Measurements from ENCODE around the gene CFDP1.

CFDP1 gene

DNA sequence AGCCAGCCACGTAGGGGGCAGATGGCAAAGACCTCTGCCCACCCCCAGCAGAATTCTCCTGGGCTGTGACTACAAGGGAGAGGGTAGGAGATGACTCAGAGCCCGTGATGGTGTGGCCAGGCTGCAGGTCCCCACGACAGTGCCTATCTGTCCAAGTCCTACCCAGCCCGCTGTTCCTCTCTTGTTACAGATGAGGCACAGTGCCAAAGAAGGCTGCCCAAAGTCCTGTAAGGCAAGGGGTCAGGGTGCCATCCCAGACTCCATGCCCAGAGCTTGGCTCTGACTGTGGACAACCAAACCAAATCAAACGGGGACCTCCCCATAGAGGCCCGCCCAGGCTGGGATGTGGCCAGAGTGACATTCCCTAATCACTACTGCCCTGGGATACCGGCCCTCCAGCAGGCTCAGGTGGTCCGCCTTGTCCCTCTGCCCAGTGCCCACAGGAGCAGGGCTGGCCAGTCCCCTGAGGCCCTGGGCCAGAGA lies 169.3 kb downstream of the CFDP1 start:
- Histone ChIP-seq H3K27me3 (ENCODE audit: insufficient read depth, low read length) (no peaks in the 10 kb centered on the region), H2AFZ (ENCODE audit: low read depth, low read length) (no peak overlapping the region), H3K9me3 (ENCODE audit: low read length) (no peaks in the 10 kb centered on the region), H3K36me3 (ENCODE audit: insufficient read depth, low read length) (peaks cover 15% of the 10 kb centered on the region), H3K4me1 (ENCODE audit: insufficient read depth, low read length) (peaks cover 49% of the 10 kb centered on the region), H3K4me3 (ENCODE audit: low read length) (peak overlapping the region; percentile 93)

- peak overlapping the region; percentile 93 for H3K4me3 ChIP-seq (ENCODE audit: low read length)
- H2AFZ ChIP-seq (ENCODE audit: low read depth, low read length) = no peak overlapping the region
- peaks cover 15% of the 10 kb centered on the region for H3K36me3 ChIP-seq (ENCODE audit: insufficient read depth, low read length)
- no peaks in the 10 kb centered on the region for H3K9me3 ChIP-seq (ENCODE audit: low read length)
- H3K27me3 ChIP-seq (ENCODE audit: insufficient read depth, low read length) = no peaks in the 10 kb centered on the region
- H3K4me1 ChIP-seq (ENCODE audit: insufficient read depth, low read length) = peaks cover 55% of the 10 kb centered on the region
Observed at GRCh38 chr16:75263291-75263962, 169.9 kb downstream of the CFDP1 start.

DNA sequence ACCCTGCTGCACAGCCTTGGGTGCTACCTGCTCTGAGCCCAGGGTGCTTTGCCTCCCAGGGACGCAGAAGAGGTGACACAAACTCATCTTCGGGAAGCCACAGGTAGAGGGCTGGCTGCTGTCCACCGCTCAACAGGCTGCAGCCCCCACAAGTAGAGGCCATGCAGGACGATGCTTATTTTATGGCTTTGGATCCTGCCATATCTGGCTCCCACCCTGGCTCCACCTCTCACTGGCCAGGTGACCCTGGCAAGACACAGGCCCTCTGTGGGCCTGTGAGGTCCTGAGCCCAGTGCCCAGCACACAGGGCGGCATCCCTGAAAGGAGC lies 170.5 kb downstream of the CFDP1 start:
- Histone ChIP-seq H3K4me1 (ENCODE audit: insufficient read depth, low read length) (peaks cover 62% of the 10 kb centered on the region), H3K27me3 (ENCODE audit: insufficient read depth, low read length) (no peaks in the 10 kb centered on the region), H3K4me3 (ENCODE audit: low read length) (no peak overlapping the region), H3K9me3 (ENCODE audit: low read length) (no peaks in the 10 kb centered on the region), H3K36me3 (ENCODE audit: insufficient read depth, low read length) (peaks cover 15% of the 10 kb centered on the region), H2AFZ (ENCODE audit: low read depth, low read length) (no peak overlapping the region)

DNA sequence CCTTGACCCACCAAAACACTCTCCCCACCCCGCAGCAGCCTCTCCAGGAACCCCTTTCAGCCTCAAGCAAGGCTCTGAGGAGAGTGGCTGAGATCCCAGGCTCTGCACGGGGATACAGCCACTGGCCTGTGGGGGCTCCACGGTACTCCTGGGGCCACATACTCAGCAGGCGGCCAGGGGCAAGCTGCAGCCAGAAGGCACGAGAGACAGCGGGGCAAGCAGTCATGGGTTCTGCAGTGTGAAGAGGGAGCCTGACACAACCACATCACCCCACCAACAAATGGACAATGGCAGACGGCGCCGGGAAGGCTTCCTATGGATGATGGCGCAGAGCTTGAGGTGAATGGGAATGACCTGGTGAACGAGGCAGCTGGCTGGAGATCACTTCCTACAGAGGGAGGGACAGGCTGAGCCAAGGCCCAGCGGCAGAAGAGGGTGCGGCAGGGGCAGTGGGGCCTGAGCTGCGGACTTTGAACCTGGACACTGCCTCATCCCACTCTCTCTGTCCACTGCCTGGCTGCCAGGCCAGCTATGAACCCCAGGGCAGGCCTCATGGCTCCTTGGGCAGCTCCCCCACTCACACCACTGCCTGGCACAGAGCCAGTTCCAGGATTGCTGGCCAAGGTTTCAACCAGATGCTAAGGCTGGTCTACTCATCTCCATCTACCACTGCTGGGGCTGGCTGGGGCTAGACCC lies 171.1 kb downstream of the CFDP1 start:
- no peaks in the 10 kb centered on the region for H3K9me3 ChIP-seq (ENCODE audit: low read length)
- no peaks in the 10 kb centered on the region for H3K27me3 ChIP-seq (ENCODE audit: insufficient read depth, low read length)
- H3K36me3 ChIP-seq (ENCODE audit: insufficient read depth, low read length) = peaks cover 15% of the 10 kb centered on the region
- no peak overlapping the region for H2AFZ ChIP-seq (ENCODE audit: low read depth, low read length)
- H3K4me1 ChIP-seq (ENCODE audit: insufficient read depth, low read length) = peaks cover 67% of the 10 kb centered on the region
- no peak overlapping the region for H3K4me3 ChIP-seq (ENCODE audit: low read length)

DNA sequence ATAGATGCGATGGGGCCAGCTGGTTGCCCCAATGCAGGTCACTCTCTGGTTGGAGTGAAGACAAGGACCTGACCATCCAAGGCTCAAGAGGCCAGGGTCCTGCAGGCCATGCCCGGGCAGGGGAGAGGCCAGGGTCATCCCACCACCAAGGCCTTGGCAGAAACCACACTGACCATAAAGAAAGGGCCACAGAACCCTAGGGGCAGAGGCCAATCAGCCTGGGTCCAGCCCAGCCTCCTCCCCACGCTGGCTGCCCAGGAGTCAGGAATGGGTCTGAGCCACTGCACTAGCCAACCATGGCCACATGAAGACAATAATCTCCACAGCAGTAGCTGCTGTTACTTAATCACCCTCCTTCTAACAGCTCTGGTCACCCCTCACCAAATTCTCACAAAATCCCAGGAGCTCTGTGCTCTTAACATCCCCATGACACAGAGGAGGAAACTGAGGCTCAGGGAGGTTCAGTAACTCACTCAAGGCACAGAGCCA lies 171.7 kb downstream of the CFDP1 start:
- peaks cover 72% of the 10 kb centered on the region for H3K4me1 ChIP-seq (ENCODE audit: insufficient read depth, low read length)
- H2AFZ ChIP-seq (ENCODE audit: low read depth, low read length) = no peak overlapping the region
- peaks cover 15% of the 10 kb centered on the region for H3K36me3 ChIP-seq (ENCODE audit: insufficient read depth, low read length)
- H3K27me3 ChIP-seq (ENCODE audit: insufficient read depth, low read length) = no peaks in the 10 kb centered on the region
- no peaks in the 10 kb centered on the region for H3K9me3 ChIP-seq (ENCODE audit: low read length)
- H3K4me3 ChIP-seq (ENCODE audit: low read length) = no peak overlapping the region

DNA sequence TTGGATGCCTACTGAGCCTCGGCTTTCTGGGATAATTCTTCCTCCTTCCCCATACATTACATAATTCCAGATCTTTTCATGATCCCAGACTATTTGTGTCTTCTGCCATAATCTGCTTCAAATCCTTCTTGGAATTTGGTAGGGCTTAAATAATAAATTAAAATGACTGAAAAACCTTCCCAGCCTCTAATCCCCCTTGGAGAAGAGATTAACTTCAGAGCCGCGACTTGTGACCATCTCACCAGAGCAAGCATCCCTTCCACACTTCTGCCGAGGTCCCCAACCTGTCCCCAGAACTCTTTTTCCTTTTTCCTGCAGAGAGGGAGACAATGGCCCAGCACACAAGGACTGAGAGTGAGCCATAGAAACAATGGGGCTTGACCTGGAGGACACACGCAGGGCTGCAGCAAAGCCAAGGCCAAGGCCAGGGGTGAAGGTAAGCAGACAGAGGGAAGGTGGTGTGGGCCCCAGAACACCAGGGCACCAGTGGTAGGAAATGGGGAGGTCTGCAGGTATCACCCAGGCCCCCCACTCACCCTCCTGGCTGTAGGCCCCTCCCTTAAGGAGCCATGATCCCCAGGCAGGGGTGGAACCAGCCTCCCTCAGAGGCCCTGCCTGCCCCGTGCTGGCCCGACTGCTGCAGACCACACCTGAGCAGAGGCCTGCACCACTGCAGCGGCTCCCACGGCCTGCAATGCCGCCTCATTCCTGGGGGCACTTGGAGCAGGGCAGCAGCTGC lies 172.3 kb downstream of the CFDP1 start:
- Histone ChIP-seq H3K4me1 (ENCODE audit: insufficient read depth, low read length) (peaks cover 72% of the 10 kb centered on the region), H3K36me3 (ENCODE audit: insufficient read depth, low read length) (peaks cover 15% of the 10 kb centered on the region), H3K27me3 (ENCODE audit: insufficient read depth, low read length) (no peaks in the 10 kb centered on the region), H3K4me3 (ENCODE audit: low read length) (no peak overlapping the region), H2AFZ (ENCODE audit: low read depth, low read length) (no peak overlapping the region), H3K9me3 (ENCODE audit: low read length) (no peaks in the 10 kb centered on the region)

GRCh38 chr16:75258807-75259141 lies 174.5 kb downstream of the CFDP1 start:
- Histone ChIP-seq H3K9me3 (ENCODE audit: low read length) (no peaks in the 10 kb centered on the region), H3K4me1 (ENCODE audit: insufficient read depth, low read length) (peaks cover 76% of the 10 kb centered on the region), H2AFZ (ENCODE audit: low read depth, low read length) (no peak overlapping the region), H3K27me3 (ENCODE audit: insufficient read depth, low read length) (no peaks in the 10 kb centered on the region), H3K4me3 (ENCODE audit: low read length) (no peak overlapping the region), H3K36me3 (ENCODE audit: insufficient read depth, low read length) (peaks cover 10% of the 10 kb centered on the region)

DNA sequence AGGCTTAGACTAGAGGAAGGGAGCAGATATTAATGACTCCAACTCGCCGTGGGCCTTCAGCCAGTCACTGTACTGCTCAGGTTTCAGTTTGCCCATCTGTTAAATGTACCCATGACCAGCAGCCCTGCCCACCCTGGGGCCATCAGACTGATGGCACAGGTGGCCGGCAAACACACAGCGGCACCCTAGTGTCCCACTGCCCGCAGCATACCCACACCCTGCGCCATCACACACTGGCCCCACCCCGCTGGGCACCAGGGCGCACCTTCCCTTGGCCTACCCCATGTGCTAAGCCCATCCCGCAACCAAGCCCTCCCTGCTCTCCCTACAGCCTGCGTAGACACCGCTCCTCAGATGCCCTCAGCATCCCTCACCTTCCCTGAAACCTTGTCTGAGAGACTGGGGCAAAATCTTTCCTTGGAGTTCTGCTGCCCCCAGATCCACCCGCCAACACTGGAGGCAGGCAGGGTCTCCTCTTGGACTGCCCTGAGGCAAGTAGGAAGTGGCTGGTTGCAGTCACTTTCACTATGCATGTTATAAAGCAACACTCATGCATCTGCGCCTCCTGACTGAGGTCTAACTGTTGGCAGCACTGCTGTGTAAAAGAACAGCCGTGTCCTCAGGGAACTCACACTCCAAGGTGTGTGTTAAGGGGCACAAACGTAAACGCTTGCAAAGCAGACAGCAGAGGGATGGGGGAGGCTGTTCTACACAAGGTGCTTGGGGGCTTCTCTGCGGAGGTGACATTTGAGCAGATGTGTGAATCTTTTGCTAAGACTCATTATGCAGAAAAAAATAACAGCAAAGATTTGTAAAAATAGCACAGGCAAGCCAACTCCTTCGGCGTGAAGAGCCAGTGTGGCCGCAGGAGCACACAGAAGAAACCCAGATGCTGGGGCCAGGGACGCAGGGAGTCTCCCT lies 175.2 kb downstream of the CFDP1 start:
- H2AFZ ChIP-seq (ENCODE audit: low read depth, low read length) = no peak overlapping the region
- H3K27me3 ChIP-seq (ENCODE audit: insufficient read depth, low read length) = no peaks in the 10 kb centered on the region
- no peaks in the 10 kb centered on the region for H3K9me3 ChIP-seq (ENCODE audit: low read length)
- H3K4me1 ChIP-seq (ENCODE audit: insufficient read depth, low read length) = peaks cover 76% of the 10 kb centered on the region
- no peak overlapping the region for H3K4me3 ChIP-seq (ENCODE audit: low read length)
- H3K36me3 ChIP-seq (ENCODE audit: insufficient read depth, low read length) = peaks cover 5% of the 10 kb centered on the region

DNA sequence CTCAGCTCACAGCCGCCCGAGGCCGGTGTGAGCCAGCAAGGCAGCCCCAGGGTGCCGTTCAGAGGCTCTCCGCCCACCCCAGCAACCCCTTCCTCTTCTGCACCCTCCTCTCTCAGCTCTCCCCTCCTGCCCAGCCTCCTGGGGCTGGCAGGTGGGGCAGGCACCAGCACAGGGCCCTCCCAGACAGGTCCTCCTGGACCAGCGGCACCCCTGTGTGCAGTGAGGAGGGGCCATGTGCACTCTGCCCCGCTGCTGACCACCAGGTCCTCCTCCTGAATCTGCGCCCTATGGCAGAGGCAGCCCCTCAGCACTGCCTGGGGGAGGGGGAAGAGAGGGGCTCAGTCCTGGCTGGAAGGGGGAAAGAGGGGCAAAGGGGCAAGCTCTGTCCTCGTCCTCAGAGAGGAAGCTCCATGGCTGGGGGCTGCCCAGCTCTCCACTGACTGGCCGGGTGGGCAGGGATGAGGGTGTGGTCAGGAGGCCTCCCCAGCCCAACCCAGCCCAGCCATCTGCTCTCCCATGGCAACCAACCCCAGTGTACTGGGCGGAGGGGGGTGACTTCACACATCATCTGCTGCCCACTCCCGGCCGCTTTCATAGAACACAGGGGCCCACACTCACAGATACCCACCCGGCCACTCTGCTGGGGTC lies 176.5 kb downstream of the CFDP1 start:
- Histone ChIP-seq H3K36me3 (ENCODE audit: insufficient read depth, low read length) (no peaks in the 10 kb centered on the region), H3K4me1 (ENCODE audit: insufficient read depth, low read length) (peaks cover 78% of the 10 kb centered on the region), H3K27me3 (ENCODE audit: insufficient read depth, low read length) (no peaks in the 10 kb centered on the region), H3K9me3 (ENCODE audit: low read length) (no peaks in the 10 kb centered on the region), H2AFZ (ENCODE audit: low read depth, low read length) (no peak overlapping the region), H3K4me3 (ENCODE audit: low read length) (no peak overlapping the region)

DNA sequence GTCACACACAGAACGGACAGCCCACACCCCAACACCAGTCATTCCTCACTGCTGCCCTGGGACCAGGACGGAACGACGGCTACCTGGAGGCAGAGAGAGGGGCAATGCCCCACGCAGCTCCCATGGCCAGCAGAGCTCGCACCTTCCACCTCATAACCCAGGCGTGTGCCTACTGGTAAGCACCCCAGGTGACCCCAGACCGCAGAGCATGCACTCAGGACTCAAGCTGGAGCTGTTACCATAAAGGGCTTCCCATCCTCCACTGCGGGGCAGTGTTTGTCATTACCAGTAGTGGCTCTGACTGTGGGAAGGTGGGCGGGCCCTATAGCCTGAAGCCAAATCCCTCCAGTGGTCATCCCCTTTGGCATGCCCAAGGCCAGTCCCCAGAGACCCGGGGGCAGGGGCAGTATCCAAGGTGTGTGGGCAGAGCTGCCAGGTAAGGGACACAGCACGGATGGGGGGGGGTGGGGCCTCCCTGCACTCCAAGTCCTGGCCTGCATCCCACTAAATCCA lies 177.2 kb downstream of the CFDP1 start:
- Histone ChIP-seq H3K4me3 (ENCODE audit: low read length) (no peak overlapping the region), H3K9me3 (ENCODE audit: low read length) (no peaks in the 10 kb centered on the region), H2AFZ (ENCODE audit: low read depth, low read length) (no peak overlapping the region), H3K4me1 (ENCODE audit: insufficient read depth, low read length) (peaks cover 72% of the 10 kb centered on the region), H3K27me3 (ENCODE audit: insufficient read depth, low read length) (no peaks in the 10 kb centered on the region), H3K36me3 (ENCODE audit: insufficient read depth, low read length) (no peaks in the 10 kb centered on the region)

- Histone ChIP-seq H3K27me3 (ENCODE audit: insufficient read depth, low read length) (no peaks in the 10 kb centered on the region), H2AFZ (ENCODE audit: low read depth, low read length) (no peak overlapping the region), H3K9me3 (ENCODE audit: low read length) (no peaks in the 10 kb centered on the region), H3K4me3 (ENCODE audit: low read length) (no peak overlapping the region), H3K4me1 (ENCODE audit: insufficient read depth, low read length) (peaks cover 81% of the 10 kb centered on the region), H3K36me3 (ENCODE audit: insufficient read depth, low read length) (no peaks in the 10 kb centered on the region)
Observed at GRCh38 chr16:75254359-75254837, 178.9 kb downstream of the CFDP1 start.
